Right lobe of liver (tissue), 6 donors: ENCODE data around the gene SRSF1. TPM values are rescaled to one million over a fixed set of nuclear protein-coding genes. Genes with fewer than 3 reads are reported as not detected.

Source experiments
- ATAC-seq, 4 donors: fragments of 200-7000 bp; cut with Tn5 transposase; one replicate each; pipeline ENCODE4 v1.9.1; 2020; ENCODE audit warnings: mild to moderate bottlenecking in 4 of 4, moderate library complexity in 4 of 4
- DNase-seq, 3 donors: peaks; one replicate each; pipeline ENCODE4 v3.0.0-alpha.2; 2020
- H3K27ac ChIP-seq, 3 donors: fragments of 200-600 bp; one replicate each; pipeline ENCODE4 v1.8.0; 2022
- H3K27me3 ChIP-seq, 2 donors: fragments of 200-600 bp; one replicate each; pipeline ENCODE4 v1.8.0; 2022
- H3K36me3 ChIP-seq, 4 donors: fragments of 200-600 bp; sonication (generic) in 1 of 4; one replicate each; pipeline versions ENCODE4 v1.5.1 to v1.8.0; 2017 to 2022; ENCODE audit warnings: control low read depth in 1 of 4
- H3K4me1 ChIP-seq, 4 donors: fragments of 200-600 bp; sonication (generic) in 1 of 4; one replicate each; pipeline versions ENCODE4 v1.5.1 to v1.8.0; 2017 to 2022; ENCODE audit warnings: control low read depth in 1 of 4
- H3K4me3 ChIP-seq, 3 donors: fragments of 200-600 bp; one replicate each; pipeline ENCODE4 v1.8.0; 2022
- H3K9me3 ChIP-seq, 4 donors: fragments of 200-600 bp; sonication (generic) in 1 of 4; one replicate each; pipeline versions ENCODE4 v1.5.1 to v1.8.0; 2017 to 2022; ENCODE audit warnings: control low read depth in 1 of 4
- POLR2A ChIP-seq: fragments of 450-650 bp; IDR thresholded peaks from one replicate; pipeline ENCODE4 v1.6.1; 2017; ENCODE audit warnings: antibody characterized with exemption, mild to moderate bottlenecking
- WGBS: methylation state at CpG from one replicate; pipeline ENCODE4 v1.1.6; 2018; ENCODE audit warnings: low coverage, low lambda C conversion rate; ENCODE audit not compliant: insufficient coverage; ENCODE audit errors: missing lambda C conversion rate; 5-methylcytosine and 5-hydroxymethylcytosine counted together
- intact Hi-C, 2 donors: fragments of 100-400 bp; cut with DNase I; formaldehyde crosslinking; loops; one replicate each; pipeline versions ENCODE4 v1.11.2 to v1.14.1; 2022
- small RNA-seq, 2 experiments: library from RNA; depleted of rRNA; stranded (forward); fragments of <200 nt; gene quantifications; one replicate each; pipeline ENCODE3, GENCODE V24; 2016
- total RNA-seq, 6 experiments: library from RNA; depleted of rRNA in 2 of 6; stranded (reverse); fragments of >200 nt in 2 of 6; fragmentation: NEBNext Ultra II Directional in 3 of 6; extraction: Animal tissue kit (Norgen Biotek cat#: 25700) in 3 of 6; gene quantifications; one replicate each; pipeline versions ENCODE4 v1.1.0 to v1.2.4, GENCODE V29; 2016 to 2023
- TF ChIP-seq, protein P1 (sequence below), 4 donors: fragments of 200-600 bp in 3 of 4; fragments of 450-650 bp in 1 of 4; IDR thresholded peaks; one replicate each; pipeline versions ENCODE4 v1.5.1 to v1.8.0; 2016 to 2022; ENCODE audit warnings: antibody characterized with exemption in 4 of 4, mild to moderate bottlenecking in 2 of 4
- donor health status: DM: no; HTN: yes; CAD: no.
- donor health status: DM: no; HTN: no; CAD: no.
- donor health status: DM: no; HTN: no; CAD: no.
- donor health status: DM: no; HTN: yes; CAD: no.
- donor health status: DM: no; HTN: yes; CAD: no.

Gene SRSF1
- total RNA-seq, 6 experiments from 2014 or later, result 55.7 to 92.0 (median 80.0) TPM

DNA sequence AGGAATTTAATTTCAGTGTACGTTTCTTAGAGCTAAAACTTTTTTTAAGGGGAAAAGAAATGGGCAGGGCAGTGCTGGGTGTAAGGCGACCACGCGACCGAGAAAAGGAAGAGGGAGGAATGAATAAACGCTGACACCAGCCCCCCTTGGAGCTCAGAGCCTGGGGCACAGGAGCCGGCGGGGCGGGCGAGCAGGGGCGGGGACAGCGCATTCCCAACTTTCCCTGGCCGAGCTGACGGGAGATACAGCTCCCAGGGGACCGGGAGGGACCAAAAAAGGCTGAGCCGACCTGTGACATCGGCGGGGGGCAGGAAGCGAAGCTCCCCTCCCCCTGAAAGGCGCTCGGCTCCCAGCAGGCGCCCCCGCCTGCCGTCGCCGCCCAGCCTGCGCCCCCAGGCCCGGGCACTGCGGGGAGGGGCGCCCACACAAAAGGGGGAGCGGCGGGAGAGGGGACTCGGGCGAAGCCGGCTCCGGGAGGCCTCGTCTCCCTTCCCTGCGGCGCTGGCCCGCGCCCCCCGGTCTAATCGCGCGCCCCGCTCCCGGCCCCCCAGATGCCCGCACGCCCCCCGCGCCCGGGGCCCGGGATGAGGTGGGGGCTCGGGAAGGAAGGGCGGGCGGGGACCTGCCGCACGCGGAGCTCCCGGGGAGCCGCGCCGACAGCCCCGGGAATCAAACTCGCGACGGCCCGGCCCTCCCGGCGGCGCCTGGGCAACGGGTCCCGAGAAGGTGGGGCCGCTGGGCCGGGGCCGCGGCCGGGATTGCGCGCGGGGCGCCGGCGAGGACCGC lies 52.5 kb downstream of the SRSF1 start:
- peaks cover 0 to 28% (median 3%) of the 10 kb centered on the region in 4 donors for H3K4me1 ChIP-seq
- H3K9me3 ChIP-seq, result no peaks in the 10 kb centered on the region
- H3K27ac ChIP-seq, result peak overlapping the region; percentile 69 to 88 (median 84)
- ATAC-seq (peak; percentile 38 to 50 (median 44)), DNase-seq (peak; percentile 60 to 66 (median 63))
- TF ChIP-seq POLR2A, result no peak
- TF ChIP-seq, protein P1, sequence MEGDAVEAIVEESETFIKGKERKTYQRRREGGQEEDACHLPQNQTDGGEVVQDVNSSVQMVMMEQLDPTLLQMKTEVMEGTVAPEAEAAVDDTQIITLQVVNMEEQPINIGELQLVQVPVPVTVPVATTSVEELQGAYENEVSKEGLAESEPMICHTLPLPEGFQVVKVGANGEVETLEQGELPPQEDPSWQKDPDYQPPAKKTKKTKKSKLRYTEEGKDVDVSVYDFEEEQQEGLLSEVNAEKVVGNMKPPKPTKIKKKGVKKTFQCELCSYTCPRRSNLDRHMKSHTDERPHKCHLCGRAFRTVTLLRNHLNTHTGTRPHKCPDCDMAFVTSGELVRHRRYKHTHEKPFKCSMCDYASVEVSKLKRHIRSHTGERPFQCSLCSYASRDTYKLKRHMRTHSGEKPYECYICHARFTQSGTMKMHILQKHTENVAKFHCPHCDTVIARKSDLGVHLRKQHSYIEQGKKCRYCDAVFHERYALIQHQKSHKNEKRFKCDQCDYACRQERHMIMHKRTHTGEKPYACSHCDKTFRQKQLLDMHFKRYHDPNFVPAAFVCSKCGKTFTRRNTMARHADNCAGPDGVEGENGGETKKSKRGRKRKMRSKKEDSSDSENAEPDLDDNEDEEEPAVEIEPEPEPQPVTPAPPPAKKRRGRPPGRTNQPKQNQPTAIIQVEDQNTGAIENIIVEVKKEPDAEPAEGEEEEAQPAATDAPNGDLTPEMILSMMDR (IDR thresholded peaks at IDR 0.05), result no peak
- H3K27me3 ChIP-seq, result no peaks in the 10 kb centered on the region
- intact Hi-C loops, result no loop called here
- H3K4me3 ChIP-seq, result peak overlapping the region; percentile 59 to 67 (median 66)
- WGBS, result 15% methylated on average over 6 of the region's 85 CpGs
- H3K36me3 ChIP-seq, result no peaks in the 10 kb centered on the region

DNA sequence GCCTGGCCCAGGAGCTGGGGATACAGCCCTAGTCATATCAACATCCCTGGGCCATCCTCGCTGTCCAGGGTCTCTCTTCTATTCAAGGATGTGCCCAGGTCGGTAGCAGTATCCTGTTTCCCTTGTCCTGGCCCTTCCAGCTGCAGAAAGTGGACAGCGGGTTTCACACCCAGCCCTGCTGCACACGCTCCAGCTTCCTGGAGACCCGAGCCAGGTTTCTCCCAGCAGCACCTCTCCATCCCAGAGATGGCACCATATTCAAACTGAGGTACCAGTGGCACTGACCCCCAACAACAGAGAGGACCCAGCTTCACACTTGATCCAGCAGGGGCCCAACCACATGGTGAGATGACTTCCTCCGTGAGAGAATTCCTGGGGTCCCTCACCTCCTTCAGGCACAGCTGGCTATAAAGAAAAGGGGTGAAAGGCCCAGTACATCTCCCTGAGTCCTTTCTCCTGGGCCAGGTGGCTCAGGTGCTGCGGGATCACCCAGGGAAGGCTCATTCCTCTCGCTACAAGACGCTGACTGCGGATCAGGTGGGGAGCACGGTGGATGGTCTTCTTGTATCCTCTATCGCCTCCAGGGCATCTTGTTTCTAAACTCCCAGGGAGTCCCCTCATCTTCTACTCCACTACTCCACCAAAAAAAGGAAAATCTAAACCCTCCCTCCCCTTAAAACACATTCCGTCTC lies 53.2 kb downstream of the SRSF1 start:
- intact Hi-C loops, result no loop called here
- H3K27ac ChIP-seq, result peak overlapping the region in 1 of 3 donors; percentile 84
- H3K4me1 ChIP-seq, result peaks cover 0 to 28% (median 3%) of the 10 kb centered on the region in 4 donors
- TF ChIP-seq POLR2A, result no peak
- TF ChIP-seq, protein P1 (IDR thresholded peaks at IDR 0.05), result no peak
- H3K9me3 ChIP-seq, result no peaks in the 10 kb centered on the region
- H3K36me3 ChIP-seq, result no peaks in the 10 kb centered on the region
- DNase-seq (no peak), ATAC-seq (peak in 1 of 4 donors; percentile 2)
- 66% methylated on average over 6 of the region's 13 CpGs for WGBS
- no peaks in the 10 kb centered on the region for H3K27me3 ChIP-seq
- H3K4me3 ChIP-seq, result peak overlapping the region in 2 of 3 donors; percentile 66 to 67

Small RNAs within 50 kb of the gene (small RNA-seq; reads per million reads assigned to genes)
- gene AC015813.4, result 0 reads per million in 2 experiments

Other genes starting within 250 kb of the SRSF1 start
- 10 to 100 TPM; 13.0 to 23.0 (median 15.2) TPM for gene MRPS23, start 157.2 kb downstream of the SRSF1 start, total RNA-seq
- 1 to 10 TPM; 4.0 to 8.5 (median 5.5) TPM for gene CUEDC1, start 51.8 kb downstream of the SRSF1 start, total RNA-seq
- 10 to 100 TPM; 13.0 to 19.3 (median 14.6) TPM for gene VEZF1, start 19.0 kb downstream of the SRSF1 start, total RNA-seq
- 10 to 100 TPM; 13.3 to 28.7 (median 17.7) TPM for gene DYNLL2, start 76.2 kb upstream of the SRSF1 start, total RNA-seq
- not detected for gene OR4D1, start 141.1 kb upstream of the SRSF1 start, total RNA-seq
- gene OR4D2, start 159.7 kb upstream of the SRSF1 start, total RNA-seq, result not detected
- under 1 TPM in 1 of 6 experiments, not detected in 5; 0.07 TPM for gene EPX, start 185.5 kb upstream of the SRSF1 start, total RNA-seq
- gene MKS1, start 212.0 kb upstream of the SRSF1 start, total RNA-seq, result 1 to 10 TPM; 3.3 to 9.2 (median 7.2) TPM
- gene LPO, start 231.3 kb upstream of the SRSF1 start, total RNA-seq, result not detected